Measurements from ENCODE around the gene GRB10.
"Not testable (repeated sequence)": the region's sequence is repeated elsewhere in the genome, so short reads cannot be mapped to it uniquely, and the experiment has no call there.

GRB10 gene

DNA sequence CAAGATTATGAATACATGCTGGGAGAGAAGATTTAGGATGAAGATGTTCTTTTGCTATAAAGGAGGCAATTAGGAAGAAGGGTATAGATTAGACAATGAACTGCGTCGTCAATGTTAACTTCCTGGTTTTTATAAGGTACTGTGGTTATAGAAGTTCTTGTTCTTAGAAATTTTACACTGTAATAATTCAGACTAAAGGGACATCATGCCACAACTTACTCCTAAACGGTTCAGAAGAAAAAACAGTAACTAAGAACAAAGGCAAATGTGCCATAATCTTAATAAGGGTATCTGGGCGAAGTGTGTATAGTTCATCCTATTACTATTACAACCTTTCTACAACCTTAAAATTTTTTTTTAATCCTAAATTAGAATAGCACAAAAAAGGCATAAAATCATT, 186.2 kb downstream of the GRB10 start:
- DNase-seq = no peak

DNA sequence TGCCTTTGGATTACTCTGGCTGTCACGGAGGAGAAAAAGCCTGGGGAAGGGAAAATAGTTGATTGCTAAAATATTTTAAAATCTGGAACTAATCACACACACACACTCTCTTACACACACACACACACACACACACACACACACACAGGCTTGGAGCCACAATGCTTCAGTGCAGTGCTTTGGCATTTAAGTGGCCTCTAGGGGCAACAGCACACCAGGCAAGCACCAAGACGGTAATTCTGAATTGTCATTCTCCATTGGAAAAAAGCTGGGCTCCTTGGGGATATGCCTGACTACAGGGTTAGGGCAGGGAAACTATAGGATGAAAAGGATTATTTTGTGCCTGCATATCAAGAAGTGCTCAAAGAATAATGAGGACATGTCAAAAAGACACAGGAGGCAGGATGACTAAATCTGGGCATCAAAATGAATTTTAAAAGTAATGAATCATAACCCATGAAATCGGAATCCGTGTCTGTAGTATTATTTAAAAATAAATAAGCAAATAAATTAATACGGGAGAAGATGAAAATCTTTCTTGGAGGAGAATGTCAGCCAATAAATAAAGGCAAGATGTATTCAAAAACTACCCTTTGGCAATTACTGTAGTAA, 187.1 kb downstream of the GRB10 start:
- DNase-seq = no peak

DNA sequence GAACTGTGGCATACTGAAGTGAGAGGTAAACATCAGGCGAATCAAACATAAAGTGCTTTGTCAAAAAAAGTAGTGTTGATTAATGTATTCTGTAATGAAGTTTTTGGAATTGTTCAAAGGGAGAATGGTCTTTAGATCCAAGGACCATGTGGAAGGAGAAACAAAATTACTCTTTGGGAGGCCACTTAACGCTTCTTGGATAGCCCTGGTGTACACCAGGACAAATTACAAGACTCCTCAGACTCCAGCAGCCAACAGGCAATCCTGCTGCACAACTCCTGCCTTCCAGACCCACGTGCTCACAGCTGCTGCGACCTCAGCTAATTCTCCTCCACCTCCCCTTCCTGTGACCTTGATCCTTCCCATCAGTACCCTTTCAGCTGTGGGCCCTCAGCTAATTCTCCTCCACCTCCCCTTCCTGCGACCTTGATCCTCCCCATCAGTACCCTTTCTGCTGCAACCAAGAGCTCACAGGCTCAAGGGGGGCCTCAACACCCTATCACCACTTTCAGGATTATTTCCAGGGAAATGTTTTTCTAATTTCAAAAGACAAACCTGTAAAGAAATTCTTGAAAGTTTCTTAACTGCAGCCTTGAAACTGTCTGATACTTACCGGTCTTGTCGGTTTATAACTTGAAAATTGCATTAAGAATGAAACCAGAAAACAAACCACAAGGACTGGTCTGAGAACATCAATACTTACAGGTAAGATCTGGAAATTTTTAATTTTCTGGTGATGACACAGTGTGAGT, 187.8 kb downstream of the GRB10 start:
- DNase-seq = no peak

DNA sequence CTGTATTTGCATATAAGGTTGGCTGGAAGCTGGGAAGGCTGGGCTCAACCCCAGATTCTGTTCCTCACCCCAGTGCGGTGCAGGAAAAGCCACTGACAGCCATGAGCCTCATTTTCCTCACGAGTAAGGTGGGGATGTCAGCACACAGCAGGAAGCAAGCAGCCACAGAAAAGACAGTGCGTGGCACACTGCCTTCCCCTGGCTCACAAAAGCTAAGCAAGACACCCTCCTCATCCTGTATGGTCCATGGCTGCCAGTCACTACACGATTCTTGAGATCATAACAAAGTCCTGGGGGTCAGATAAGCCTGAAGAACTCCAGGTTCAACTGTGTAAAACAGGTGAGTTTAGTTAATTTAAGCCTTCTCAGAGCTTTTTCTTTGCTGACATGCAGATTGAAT, 188.6 kb downstream of the GRB10 start:
- no peak for DNase-seq

DNA sequence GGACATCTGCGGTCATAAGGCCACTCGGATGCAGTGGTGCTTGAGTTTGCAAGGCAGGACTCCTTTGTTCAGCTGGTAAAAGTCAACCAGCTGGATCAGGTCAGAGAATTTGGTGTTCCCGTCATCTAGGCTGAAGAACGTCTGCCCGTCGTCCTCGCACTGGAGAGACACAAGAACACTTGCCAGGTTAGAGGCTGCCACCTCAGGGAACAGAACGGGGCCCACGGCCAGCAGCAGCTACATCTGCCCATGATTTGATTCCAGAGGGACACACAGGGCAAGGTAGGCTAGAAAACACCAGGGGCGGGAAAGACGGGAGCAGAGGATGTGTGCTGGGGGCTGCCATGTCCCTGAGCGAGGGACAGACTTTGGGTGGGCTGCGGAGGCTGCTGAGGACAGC, 189.8 kb downstream of the GRB10 start:
- no peak for DNase-seq

DNA sequence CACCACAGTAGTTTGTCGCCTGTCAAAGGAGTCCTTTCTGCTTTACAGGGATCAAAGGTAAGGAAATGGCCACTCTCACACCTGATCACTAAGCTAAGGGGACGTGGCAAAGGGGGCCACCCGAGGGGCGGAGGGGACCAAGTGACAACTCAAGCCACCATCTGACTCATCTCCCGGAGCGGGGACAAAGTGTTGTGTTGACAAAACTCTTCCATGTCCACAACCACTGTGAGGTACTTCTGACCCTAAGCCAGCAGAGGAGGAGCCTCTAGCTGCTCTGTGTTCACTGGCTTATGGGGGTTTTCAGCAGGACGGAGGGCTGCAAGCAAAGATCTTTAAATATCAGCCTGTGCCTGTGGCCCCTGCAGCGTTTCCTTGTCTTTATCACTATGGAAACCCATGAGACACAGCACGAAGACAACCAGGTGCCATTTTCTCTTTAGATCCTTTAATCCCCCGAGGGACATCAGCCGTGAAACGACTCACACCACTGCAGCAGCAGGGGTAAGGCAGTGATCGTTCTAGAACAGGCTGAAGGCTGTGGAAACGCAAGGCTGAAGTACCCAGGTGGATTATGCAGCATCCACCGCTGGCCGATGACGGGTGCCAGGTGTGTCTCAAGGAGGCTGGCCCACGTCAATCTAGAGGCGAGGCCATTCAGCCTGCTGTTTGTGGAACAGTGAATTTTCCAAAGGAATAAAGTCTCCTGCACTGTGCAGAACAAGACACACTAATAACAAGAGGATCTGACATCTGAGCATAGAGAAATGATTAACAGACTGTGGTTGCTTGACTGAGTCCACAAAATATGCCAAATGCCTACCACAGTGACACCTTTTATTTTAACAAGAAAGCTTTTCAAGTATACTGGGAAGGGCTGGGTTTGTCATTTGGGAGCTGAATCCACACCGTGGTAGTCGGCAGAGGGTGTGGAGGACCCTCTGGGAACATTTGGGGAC, 190.9 kb downstream of the GRB10 start:
- DNase-seq = no peak

DNA sequence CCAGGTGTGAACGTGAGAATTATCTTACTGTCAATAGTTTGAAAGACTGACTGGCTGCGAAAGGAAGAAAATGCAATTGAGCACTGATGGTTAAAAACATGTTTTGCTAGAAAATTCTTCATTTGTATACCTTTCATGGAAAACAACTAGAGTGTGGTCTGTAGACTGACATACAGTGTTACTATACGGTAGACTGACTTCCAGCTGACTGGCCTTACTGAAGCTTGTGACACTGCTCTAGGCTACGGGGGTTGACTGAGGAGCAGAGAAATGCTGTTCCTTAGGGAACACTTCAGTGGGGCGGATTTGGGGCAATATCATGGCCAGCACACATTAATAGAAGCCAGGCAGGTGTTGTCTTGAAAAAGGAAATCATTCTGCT, 191.6 kb downstream of the GRB10 start:
- DNase-seq = no peak

DNA sequence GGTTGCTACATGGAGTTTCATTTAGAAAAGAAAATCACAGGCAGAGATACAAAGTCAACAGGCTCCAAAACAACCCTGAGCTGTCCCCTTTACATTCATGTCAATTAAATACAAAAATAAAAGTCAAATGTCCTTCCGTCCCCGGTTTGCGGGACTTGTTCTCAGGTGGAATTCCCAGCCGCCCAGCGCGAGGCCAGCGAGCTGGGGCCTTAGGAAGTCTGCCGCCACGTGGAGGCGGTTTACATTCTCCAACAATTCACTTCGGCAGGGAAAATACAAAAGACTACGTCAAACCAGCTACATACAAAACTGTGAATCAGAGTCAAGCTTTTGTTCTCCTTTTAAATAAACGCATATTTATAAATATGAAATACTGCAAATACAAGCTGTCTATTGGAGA, 192.2 kb downstream of the GRB10 start:
- no peak for DNase-seq

DNA sequence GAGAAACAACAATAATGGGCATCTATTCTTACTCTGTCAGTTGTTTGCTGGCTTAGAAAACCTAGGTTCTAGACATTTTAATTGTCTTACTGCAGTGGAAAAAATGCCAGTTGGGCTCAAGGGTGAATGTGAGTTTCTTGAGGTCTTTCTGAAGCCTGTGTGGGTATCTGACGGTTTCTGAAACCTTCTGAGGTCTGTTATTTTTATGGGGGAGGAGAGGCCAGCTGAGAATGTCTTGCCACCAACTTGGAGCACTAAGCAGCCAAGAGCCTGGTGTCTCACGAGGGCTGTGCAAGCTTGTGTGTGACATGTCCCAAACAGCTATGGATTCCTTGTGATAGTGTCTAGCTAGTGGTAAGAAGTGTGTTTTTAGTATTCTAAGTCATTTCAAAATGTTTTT, 193.3 kb downstream of the GRB10 start:
- no peak for DNase-seq

DNA sequence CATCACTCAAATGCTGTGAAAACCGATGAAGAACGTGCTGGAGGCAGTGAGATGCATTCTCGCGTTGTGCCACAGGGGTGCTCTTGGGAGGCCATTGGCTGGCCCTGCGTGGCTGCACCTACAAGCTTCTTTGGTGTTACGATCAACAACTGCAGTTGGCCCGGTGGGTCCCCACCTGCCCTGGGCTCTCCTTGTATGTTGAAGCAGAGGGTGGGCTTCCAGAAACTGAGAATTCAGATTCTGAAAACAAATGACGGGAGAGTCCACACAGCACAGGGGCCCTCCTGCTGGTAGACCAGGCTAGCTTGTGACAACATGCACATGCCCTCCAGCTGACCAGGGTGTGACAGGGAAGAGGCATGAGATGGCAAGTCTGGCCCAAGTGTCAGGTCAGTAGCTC, 193.8 kb downstream of the GRB10 start:
- DNase-seq = peak; percentile 23

DNA sequence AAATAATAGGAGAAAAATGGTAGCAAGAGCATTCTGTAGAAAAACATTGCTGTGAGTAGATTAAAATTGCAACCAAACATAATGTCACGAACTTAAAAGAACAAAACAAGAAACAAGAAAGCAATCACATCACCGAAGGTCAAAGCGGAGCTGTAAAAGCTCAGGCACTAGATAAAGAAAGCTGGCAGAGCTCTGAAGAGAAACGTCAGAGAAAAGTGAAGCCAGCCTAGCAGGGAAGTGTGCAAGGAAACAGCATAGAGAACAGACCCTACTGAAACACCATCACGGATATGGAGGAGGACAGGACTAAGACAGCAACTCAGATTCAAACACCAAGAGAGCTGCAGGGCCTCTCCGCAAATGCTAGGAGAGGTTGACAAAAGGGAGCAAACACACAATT, 195.0 kb downstream of the GRB10 start:
- no peak for DNase-seq

DNA sequence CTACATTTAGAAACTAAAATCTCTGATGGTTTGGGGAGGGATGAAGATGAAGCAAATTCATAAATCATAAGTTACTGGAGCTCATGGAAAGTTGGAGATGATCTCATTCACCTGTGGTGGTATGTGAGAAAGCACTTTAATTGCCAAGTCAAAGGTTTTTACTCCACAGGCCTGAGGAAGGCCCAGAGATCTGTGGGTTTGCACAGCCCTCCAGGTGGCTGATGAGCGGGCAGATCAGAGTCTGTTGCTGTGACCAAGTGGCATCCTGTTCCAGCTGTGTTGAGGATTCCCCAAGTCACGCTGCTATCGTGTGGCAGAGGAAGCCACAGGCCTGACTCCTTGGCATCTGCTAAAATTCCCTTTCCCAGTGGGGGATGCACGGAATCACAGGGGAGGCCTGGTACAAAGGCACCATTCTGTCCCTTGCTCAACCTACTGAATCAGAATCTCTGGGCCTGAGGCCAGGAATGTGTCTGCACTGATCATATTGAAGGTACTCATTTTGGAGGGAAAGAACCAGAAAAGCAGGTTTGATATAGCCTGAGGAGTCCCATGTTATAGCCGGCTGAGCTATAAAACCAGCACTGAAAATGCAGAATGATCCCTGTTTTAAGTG, 197.8 kb downstream of the GRB10 start:
- DNase-seq = no peak

DNA sequence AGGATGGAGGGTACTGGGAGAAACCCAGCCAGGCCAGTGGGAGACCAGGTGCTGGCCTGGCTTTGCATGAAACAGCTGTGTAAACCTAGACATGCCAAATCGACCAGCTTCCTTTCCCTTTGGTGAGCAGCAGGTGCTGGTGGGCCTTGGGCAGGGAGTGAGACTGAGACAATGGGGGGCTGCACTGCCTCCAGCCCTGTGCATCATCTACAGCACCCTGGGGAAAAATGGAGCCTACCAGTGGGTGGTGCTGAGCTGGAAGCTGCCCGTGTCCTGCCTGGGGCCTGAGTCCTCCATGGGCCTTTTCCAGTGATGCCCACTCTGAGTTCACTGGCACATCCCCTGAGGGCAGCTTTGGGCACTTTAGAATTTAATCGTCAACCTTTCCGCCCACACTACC, 198.3 kb downstream of the GRB10 start:
- no peak for DNase-seq

DNA sequence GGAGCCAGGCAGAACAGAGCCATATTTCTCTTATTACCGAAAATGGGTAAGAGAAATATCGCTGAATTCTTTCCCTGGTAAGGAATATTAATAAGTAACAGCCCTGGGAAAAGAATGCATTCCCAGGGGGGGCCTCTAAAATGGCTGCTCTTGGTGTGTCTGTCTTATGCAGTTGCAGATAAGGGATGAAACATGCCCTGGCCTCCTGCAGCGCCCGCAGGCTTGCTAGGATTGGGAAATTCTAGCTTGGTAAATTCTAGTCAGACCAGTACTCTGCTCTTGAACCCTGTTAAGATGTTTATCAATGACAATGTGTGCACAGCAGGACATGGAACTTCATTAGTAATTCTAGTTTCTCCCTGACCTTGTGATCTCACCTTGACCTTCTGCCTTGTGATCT, 199.4 kb downstream of the GRB10 start:
- DNase-seq = not testable (repeated sequence)

DNA sequence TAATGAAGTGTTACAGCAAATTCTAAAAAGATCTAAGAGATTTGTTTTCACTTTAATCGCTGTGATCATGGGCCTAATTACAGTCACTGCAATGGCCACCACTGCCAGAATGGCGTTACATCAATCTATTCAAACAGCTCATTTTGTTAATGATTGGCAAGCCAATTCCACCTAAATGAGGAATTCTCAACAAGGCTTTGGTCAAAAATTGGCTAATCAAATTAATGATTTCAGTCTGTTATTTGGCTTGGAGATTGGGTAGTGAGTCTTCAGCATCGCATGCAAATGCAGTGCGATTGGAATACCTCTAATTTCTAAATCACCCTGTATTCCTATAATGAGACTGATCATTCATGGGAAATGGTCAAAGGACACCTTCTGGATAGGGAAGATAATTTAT, 200.4 kb downstream of the GRB10 start:
- not testable (repeated sequence) for DNase-seq

DNA sequence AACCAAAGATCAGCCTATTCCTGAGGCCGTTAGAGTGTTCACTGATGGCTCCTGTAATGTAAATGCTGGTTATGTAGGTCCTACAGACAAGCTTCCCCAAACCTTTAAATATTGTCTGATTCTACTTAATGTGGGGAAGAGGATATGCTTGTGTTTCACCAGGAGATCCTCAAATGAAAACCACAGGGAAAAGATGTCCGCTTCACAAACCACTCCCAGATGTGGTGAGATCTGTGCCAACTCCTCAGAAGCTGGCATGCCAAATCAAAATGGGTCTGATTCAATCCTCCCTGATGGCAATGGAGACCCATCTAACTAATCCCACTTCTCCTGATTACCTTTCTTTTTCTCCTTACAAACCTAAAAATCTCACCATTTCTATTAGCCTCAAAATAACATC, 202.0 kb downstream of the GRB10 start:
- not testable (repeated sequence) for DNase-seq

DNA sequence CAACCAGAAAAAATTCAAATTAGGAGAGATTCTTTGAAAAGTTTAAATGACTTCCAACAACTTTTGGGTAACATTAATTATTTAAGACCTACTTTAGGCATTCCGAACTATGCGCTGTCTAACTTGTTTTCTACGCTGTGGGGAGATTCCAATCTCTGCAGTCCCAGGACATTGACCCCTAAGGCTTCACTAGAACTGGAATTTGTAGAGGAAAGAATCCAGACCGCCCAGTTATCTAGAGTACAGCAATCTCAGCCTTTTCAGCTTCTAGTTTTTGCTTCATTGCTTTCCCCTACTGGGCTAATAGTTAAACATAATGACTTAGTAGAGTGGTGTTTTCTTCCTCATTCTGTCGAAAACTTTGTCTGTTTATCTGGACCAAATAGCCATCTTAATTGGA, 202.6 kb downstream of the GRB10 start:
- DNase-seq = no peak

DNA sequence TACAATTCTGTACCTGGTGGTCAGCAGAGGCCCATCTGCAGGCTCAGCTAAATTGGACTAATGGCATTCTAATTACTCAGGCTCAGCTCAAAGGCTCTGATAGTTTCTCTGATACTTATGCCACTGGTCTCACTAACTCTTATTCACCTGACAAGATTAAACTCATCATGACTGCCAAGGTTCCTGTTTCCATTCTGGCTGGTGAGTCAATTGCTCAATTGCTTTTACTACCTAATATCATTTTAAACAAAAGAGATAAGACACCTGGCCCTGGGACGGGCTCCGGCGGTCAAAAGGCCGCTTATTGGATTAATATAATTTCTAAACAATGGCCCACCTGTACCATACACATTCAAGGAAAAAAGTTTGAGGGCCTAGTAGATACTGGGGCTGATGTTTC, 204.6 kb downstream of the GRB10 start:
- not testable (repeated sequence) for DNase-seq

DNA sequence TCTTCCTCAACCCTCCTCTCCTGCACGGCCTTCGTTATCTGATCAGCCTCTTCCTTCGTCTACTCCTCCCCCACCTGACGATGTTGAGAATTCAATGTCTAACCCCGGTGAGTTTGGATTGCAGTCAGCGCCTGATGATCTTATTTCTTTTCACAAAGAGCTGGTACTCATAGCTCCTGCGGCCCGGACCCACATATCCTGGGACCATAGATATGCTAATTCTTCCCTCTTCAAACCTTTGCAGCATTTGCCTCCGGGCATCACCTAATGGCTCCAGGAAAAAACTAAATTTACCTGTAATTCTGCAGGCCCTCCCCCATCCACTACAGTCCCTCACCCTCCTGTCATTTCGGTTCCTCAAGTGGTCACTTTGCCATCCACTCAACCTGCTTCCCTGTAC, 205.1 kb downstream of the GRB10 start:
- DNase-seq = no peak

DNA sequence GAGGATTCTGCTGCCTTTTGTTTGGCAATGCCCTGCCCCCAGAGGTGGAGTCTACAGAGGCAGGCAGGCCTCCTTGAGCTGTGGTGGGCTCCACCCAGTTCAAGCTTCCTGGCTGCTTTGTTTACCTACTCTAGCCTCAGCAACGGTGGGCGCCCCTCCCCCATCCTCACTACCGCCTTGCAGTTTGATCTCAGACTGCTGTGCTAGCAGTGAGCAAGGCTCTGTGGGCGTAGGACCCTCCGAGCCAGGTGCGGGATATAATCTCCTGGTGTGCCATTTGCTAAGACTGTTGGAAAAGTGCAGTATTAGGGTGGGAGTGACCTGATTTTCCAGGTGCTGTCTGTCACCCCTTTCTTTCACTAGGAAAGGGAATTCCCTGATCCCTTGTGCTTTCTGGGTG, 206.3 kb downstream of the GRB10 start:
- DNase-seq = not testable (repeated sequence)

DNA sequence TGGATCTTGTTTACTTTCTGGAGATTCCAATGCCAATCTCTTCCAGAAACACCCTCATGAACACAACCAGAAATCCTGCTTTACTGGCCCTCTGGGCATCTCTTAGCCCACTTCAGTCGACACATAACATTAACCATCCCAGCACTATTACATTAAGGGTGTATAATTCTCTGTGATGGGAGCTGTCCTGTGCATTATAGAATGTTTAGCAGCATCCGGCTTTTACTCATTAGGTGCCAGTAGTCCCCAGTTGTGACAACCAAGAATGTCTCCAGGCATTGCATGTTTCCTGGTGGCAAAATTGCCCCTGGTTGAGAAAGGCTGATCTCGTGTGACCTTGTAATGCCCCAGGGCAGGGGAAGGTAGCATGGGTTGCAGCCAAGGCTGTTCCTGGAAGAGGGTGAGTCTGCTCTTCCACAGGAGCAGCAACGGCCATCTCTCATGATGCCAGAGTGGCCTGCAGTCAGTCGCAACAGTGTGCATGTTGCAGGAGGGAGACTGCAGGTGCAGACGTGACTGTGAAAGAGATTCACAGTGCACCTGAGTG, 214.9 kb downstream of the GRB10 start:
- DNase-seq = no peak

DNA sequence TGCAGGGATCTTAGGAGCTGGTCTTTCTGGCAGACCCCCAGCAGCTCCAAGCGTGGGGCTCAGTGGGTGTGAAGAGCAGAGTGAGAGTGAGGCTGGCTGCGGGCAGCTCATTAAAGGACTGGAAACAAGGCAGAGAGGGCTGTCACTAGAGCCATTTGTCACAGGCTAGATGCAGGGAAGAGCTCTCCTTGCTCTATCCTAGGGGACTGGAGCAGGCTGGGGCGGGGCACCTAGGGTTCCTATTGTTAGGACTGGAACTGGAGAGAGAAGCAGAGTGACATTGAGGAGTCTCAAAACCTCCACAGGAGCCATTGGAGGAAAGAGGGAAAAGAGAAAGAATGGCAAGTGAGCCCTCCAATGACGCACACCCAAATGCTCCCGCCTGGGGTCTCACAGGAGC, 216.7 kb downstream of the GRB10 start:
- no peak for DNase-seq

DNA sequence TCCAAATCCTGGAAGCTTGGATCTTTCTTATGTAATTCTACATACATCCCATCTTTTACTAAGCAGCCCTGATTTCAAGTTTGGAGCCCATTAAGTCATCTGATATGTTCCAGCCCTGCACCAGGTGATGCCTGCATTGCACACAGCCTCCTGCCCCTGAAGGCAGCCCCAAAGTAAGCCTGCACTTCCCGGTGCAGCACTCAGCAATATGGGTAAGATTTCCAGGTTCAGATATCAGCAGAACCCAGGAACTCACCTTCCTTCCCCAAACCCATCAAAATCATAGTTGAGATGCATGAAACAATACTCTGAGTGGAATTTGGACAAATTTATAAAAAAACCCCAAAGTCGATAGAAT, 217.2 kb downstream of the GRB10 start:
- no peak for DNase-seq

Measured in OCI-M1 (cell line).